Measurements from ENCODE around the gene KIFC3. TPM values are rescaled to one million over a fixed set of nuclear protein-coding genes. Genes with fewer than 3 reads are reported as not detected.

Gene KIFC3
- total RNA-seq, 2 experiments from 2014 or later = not detected

DNA sequence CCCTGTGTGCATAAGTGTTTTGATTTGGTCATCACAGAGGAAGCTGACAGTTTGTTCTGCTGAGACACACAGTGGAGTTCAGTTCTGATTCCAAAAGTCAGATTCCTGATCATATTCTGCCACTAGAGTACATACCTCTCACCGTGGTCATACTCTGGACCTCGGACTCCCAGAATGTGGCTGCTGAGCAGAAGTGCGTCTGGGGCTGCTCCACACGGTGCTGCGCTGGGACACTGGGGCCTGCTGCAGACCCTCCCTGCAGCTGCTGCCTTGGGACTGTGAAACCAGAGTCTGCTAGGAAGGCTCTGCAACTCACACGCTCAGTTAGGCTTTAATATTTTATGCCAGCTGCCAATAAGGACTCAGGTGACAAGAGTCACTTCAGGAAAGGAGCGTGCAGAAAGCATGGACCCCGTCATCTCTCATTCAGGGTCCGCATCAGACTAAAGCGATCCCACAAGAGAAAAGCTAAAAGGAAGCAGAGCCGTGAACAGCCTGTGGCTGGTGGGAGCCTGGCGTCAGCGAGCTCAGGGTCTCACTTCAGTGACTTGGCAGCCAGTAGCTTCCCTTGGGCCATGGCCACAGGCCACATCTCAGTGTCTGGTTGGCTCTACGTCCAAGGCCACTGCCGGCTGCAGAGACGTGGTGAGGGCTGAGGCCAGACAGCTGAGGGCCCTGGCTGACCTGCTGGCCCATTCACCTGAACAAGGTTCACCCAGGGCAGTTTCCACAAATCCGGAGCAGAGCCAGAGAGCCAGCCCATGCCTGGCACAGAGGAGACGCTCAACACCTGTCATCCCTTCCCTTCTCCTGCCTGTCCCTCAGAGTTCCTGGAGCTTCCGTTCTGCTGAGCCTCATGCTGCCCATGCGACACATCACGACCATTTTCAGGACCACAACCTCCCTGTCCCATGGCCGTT lies 24.7 kb upstream of the KIFC3 start:
- H3K27ac ChIP-seq (ENCODE audit: low read depth in 1 of 2, low read length in 2 of 2) = no peak overlapping the region
- H3K9me3 ChIP-seq (ENCODE audit: control insufficient read depth in 1 of 2, insufficient read depth in 1 of 2, low read length in 2 of 2) = no peaks in the 10 kb centered on the region
- Mint-ChIP-seq H3K36me3 (ENCODE audit: low read depth) (no peaks in the 10 kb centered on the region), H3K4me3 (no peak overlapping the region), H3K9me3 (no peaks in the 10 kb centered on the region), H3K4me1 (ENCODE audit: low read depth) (no peaks in the 10 kb centered on the region), H3K27ac (no peak overlapping the region), H3K27me3 (no peaks in the 10 kb centered on the region)
- no peaks in the 10 kb centered on the region for H3K4me1 ChIP-seq (ENCODE audit: insufficient read depth, low read length)
- CTCF ChIA-PET = no interaction called here
- H3K36me3 ChIP-seq (ENCODE audit: insufficient read depth, low read length) = no peaks in the 10 kb centered on the region
- POLR2A ChIA-PET = no interaction called here
- no peak for ATAC-seq (ENCODE audit: poor library complexity)
- intact Hi-C loops (cut with DNase I, micrococcal nuclease) = no loop called here
- no peak overlapping the region for H3K4me3 ChIP-seq (ENCODE audit: low read length)
- TF ChIP-seq, protein P1, sequence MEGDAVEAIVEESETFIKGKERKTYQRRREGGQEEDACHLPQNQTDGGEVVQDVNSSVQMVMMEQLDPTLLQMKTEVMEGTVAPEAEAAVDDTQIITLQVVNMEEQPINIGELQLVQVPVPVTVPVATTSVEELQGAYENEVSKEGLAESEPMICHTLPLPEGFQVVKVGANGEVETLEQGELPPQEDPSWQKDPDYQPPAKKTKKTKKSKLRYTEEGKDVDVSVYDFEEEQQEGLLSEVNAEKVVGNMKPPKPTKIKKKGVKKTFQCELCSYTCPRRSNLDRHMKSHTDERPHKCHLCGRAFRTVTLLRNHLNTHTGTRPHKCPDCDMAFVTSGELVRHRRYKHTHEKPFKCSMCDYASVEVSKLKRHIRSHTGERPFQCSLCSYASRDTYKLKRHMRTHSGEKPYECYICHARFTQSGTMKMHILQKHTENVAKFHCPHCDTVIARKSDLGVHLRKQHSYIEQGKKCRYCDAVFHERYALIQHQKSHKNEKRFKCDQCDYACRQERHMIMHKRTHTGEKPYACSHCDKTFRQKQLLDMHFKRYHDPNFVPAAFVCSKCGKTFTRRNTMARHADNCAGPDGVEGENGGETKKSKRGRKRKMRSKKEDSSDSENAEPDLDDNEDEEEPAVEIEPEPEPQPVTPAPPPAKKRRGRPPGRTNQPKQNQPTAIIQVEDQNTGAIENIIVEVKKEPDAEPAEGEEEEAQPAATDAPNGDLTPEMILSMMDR (IDR thresholded peaks at IDR 0.05) = no peak
- peaks cover 0 to 5% of the 10 kb centered on the region in 2 experiments for H3K27me3 ChIP-seq (ENCODE audit: control insufficient read depth in 1 of 2, insufficient read depth in 2 of 2, low read length in 2 of 2)
- no peak for DNase-seq

DNA sequence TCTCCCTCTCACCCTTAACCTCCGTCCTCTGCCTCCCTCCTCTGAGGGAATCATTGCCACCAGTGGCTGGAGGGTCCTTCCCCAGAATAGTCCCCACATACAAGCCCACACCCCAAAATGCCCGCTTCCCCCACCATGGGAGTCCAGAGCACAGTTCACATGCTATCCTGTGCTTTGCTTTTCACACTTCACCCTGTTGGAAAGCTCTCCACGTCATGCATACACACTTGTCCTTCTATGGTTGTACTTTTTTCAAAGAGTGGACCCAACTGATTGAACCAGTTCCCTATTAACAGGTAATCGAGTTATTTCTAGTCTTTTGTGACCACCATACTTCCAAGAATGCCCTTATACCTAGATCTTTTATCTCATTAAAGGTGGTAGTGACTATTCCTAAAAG lies 23.8 kb upstream of the KIFC3 start:
- TF ChIP-seq, protein P1 (IDR thresholded peaks at IDR 0.05) = no peak
- ATAC-seq (ENCODE audit: poor library complexity) (no peak), DNase-seq (no peak)
- Histone ChIP-seq H3K27me3 (ENCODE audit: control insufficient read depth in 1 of 2, insufficient read depth in 2 of 2, low read length in 2 of 2) (peaks cover 0 to 5% of the 10 kb centered on the region in 2 experiments), H3K27ac (ENCODE audit: low read depth in 1 of 2, low read length in 2 of 2) (no peak overlapping the region), H3K36me3 (ENCODE audit: insufficient read depth, low read length) (no peaks in the 10 kb centered on the region), H3K4me3 (ENCODE audit: low read length) (no peak overlapping the region), H3K9me3 (ENCODE audit: control insufficient read depth in 1 of 2, insufficient read depth in 1 of 2, low read length in 2 of 2) (no peaks in the 10 kb centered on the region), H3K4me1 (ENCODE audit: insufficient read depth, low read length) (no peaks in the 10 kb centered on the region)
- Mint-ChIP-seq H3K27me3 (no peaks in the 10 kb centered on the region), H3K36me3 (ENCODE audit: low read depth) (no peaks in the 10 kb centered on the region), H3K27ac (no peak overlapping the region), H3K4me1 (ENCODE audit: low read depth) (no peaks in the 10 kb centered on the region), H3K9me3 (no peaks in the 10 kb centered on the region), H3K4me3 (no peak overlapping the region)
- intact Hi-C loops (cut with DNase I, micrococcal nuclease) = no loop called here
- ChIA-PET CTCF (no interaction called here), POLR2A (no interaction called here)

DNA sequence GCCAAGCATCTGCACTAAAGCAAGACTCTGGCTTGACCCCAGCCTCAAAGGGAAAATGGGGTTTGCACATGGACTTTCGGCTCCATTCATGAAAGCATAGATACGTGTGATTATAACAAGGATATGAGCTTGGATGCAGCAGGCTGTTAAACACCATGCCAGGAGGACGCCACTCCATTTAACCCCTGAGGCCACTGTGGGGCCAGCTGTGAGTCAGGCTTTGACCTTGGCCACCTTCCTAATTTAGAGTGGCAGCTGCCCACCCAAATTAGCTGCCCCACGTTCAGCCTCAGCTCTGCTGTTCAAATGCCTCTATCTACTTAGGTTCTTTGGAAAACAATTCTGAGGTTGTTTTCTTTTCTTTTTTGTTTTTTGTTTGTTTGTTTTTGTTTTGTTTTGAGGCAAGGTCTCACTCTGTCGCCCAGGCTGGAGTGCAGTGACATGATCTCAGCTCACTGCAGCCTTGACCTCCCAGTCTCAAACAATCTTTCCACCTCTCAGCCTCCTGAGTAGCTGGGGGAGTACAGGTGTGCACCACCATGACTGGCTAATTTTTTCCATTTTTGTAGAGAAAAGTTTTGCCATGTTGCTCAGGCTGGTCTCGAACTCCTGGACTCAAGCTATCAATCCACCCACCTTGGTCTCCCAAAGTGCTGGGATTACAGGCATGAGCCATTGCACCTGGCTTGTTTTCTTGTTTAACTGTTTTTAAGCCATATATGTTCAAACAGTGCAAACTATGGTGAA lies 23.2 kb upstream of the KIFC3 start:
- Histone ChIP-seq H3K9me3 (ENCODE audit: control insufficient read depth in 1 of 2, insufficient read depth in 1 of 2, low read length in 2 of 2) (no peaks in the 10 kb centered on the region), H3K4me1 (ENCODE audit: insufficient read depth, low read length) (no peaks in the 10 kb centered on the region), H3K27me3 (ENCODE audit: control insufficient read depth in 1 of 2, insufficient read depth in 2 of 2, low read length in 2 of 2) (peaks cover 0 to 5% of the 10 kb centered on the region in 2 experiments), H3K27ac (ENCODE audit: low read depth in 1 of 2, low read length in 2 of 2) (no peak overlapping the region), H3K4me3 (ENCODE audit: low read length) (no peak overlapping the region), H3K36me3 (ENCODE audit: insufficient read depth, low read length) (no peaks in the 10 kb centered on the region)
- intact Hi-C loops (cut with DNase I, micrococcal nuclease) = no loop called here
- H3K27me3 Mint-ChIP-seq = no peaks in the 10 kb centered on the region
- TF ChIP-seq, protein P1 (IDR thresholded peaks at IDR 0.05) = no peak
- no peaks in the 10 kb centered on the region for H3K4me1 Mint-ChIP-seq (ENCODE audit: low read depth)
- no peak for DNase-seq
- H3K36me3 Mint-ChIP-seq (ENCODE audit: low read depth) = no peaks in the 10 kb centered on the region
- CTCF ChIA-PET = no interaction called here
- POLR2A ChIA-PET = no interaction called here
- H3K9me3 Mint-ChIP-seq = no peaks in the 10 kb centered on the region
- no peak overlapping the region for H3K4me3 Mint-ChIP-seq
- no peak overlapping the region for H3K27ac Mint-ChIP-seq
- ATAC-seq (ENCODE audit: poor library complexity) = no peak

Data from CD4-positive, alpha-beta T cell (primary cell).